Measurements from ENCODE around the gene PBX4. TPM values are rescaled to one million over a fixed set of nuclear protein-coding genes. Genes with fewer than 3 reads are reported as not detected.

Gene PBX4
- total and polyA plus RNA-seq, 2 of the 8 experiments (the other 6 are each of a cell fraction or from before 2014, with no cell fraction given) = 3.4 to 3.8 TPM

- no peak for TF ChIP-seq MAX (IDR thresholded peaks at IDR 0.05)
These were observed 11.6 kb upstream of the PBX4 start (continued) for GRCh38 chr19:19630062-19630414.
